GM23338 (cell line): Measurements from ENCODE around the gene PCDHA8. TPM values are rescaled to one million over a fixed set of nuclear protein-coding genes. Genes with fewer than 3 reads are reported as not detected.
A peak's percentile ranks its signal among the peaks of the same experiment; 100 is the strongest.

Source experiments
- ATAC-seq: fragments of 200-7000 bp; cut with Tn5 transposase; 3 replicates; pipeline ENCODE4 v1.9.1; 2020
- DNase-seq: peaks from one replicate; pipeline ENCODE4 v3.0.0-alpha.2; 2015; ENCODE audit warnings: low spot score
- H2AFZ ChIP-seq: fragments of 200-600 bp; sonication (generic); 2 replicates; pipeline ENCODE4 v1.8.0; 2016; ENCODE audit warnings: antibody characterized with exemption, mild to moderate bottlenecking, moderate library complexity
- H3F3A ChIP-seq: fragments of 200-600 bp; sonication (generic); replicated peaks from 2 replicates; pipeline ENCODE4 v1.8.0; 2017; ENCODE audit warnings: antibody characterized with exemption, mixed run types, low read depth
- H3K27ac ChIP-seq: fragments of 200-600 bp; sonication (generic); 2 replicates; pipeline ENCODE4 v1.6.1; 2016; ENCODE audit warnings: low read depth
- H3K27me3 ChIP-seq: fragments of 200-600 bp; sonication (generic); 2 replicates; pipeline ENCODE4 v1.8.0; 2016; ENCODE audit warnings: mild to moderate bottlenecking, mixed run types, moderate library complexity; ENCODE audit not compliant: insufficient read depth
- H3K36me3 ChIP-seq: fragments of 200-600 bp; sonication (generic); 2 replicates; pipeline ENCODE4 v1.8.0; 2016; ENCODE audit warnings: mild to moderate bottlenecking; ENCODE audit not compliant: insufficient read depth
- H3K4me1 ChIP-seq: fragments of 200-600 bp; sonication (generic); 2 replicates; pipeline ENCODE4 v1.8.0; 2016; ENCODE audit warnings: mild to moderate bottlenecking, moderate library complexity; ENCODE audit not compliant: insufficient read depth
- H3K4me2 ChIP-seq: fragments of 200-600 bp; sonication (generic); 2 replicates; pipeline ENCODE4 v1.7.1; 2017; ENCODE audit warnings: mixed run types
- H3K4me3 ChIP-seq: fragments of 200-600 bp; sonication (generic); 2 replicates; pipeline ENCODE4 v1.6.1; 2016; ENCODE audit warnings: mixed run types
- H3K79me2 ChIP-seq: fragments of 200-600 bp; sonication (generic); replicated peaks from 2 replicates; pipeline ENCODE4 v1.8.0; 2017; ENCODE audit warnings: mild to moderate bottlenecking; ENCODE audit not compliant: insufficient read depth
- H3K9me2 ChIP-seq: fragments of 200-600 bp; sonication (generic); 2 replicates; pipeline ENCODE4 v1.8.0; 2017; ENCODE audit not compliant: insufficient read depth
- H4K20me1 ChIP-seq: fragments of 200-600 bp; sonication (generic); replicated peaks from 2 replicates; pipeline ENCODE4 v1.8.0; 2017; ENCODE audit warnings: mild to moderate bottlenecking; ENCODE audit not compliant: insufficient read depth
- H3K27ac Mint-ChIP-seq: 2 replicates; pipeline ENCODE4 v1.8.0; 2020; ENCODE audit warnings: inconsistent platforms, mild to moderate bottlenecking, moderate library complexity, mixed read lengths
- H3K27me3 Mint-ChIP-seq: 3 replicates; pipeline ENCODE4 v1.8.0; 2022; ENCODE audit warnings: low read depth, mild to moderate bottlenecking, moderate library complexity, mixed read lengths, inconsistent platforms; ENCODE audit not compliant: insufficient read depth, poor library complexity
- H3K36me3 Mint-ChIP-seq: 3 replicates; pipeline ENCODE4 v1.8.0; 2021; ENCODE audit warnings: low read depth, mild to moderate bottlenecking, inconsistent platforms, moderate library complexity, mixed read lengths
- H3K4me1 Mint-ChIP-seq: 3 replicates; pipeline ENCODE4 v1.8.0; 2020; ENCODE audit warnings: mild to moderate bottlenecking, inconsistent platforms, mixed read lengths
- H3K4me3 Mint-ChIP-seq: 3 replicates; pipeline ENCODE4 v1.8.0; 2021; ENCODE audit warnings: moderate library complexity, mild to moderate bottlenecking, inconsistent platforms, mixed read lengths
- H3K9me3 Mint-ChIP-seq: 3 replicates; pipeline ENCODE4 v1.8.0; 2020; ENCODE audit warnings: moderate library complexity, mild to moderate bottlenecking, inconsistent platforms, mixed read lengths
- CTCF ChIP-seq, 2 experiments: fragments of 200-600 bp in 1 of 2; sonication (generic) in 1 of 2; conservative IDR thresholded peaks; 2 replicates each; pipeline versions ENCODE4 v1.5.1 to v1.6.1; 2016 to 2017; ENCODE audit warnings: antibody characterized with exemption in 2 of 2, low read depth in 2 of 2, mild to moderate bottlenecking in 2 of 2, moderate library complexity in 1 of 2
- NANOG ChIP-seq: IDR thresholded peaks from 2 replicates; pipeline ENCODE4 v1.6.1; 2016; ENCODE audit warnings: antibody characterized with exemption, borderline replicate concordance
- REST ChIP-seq: IDR thresholded peaks from one replicate; pipeline ENCODE4 v1.6.1; 2018; ENCODE audit warnings: antibody characterized with exemption; ENCODE audit not compliant: unreplicated experiment
- polyA plus RNA-seq: library from polyadenylated mRNA; unstranded; fragments of >200 nt; fragmentation: Nextera tagmentation; extraction: Ambion mirVana; gene quantifications from 2 replicates; pipeline ENCODE4 v1.2.1, GENCODE V29; 2016
- total RNA-seq: library from RNA; depleted of rRNA; stranded (reverse); fragments of >200 nt; shearing (Covaris generic); gene quantifications from 2 replicates; pipeline ENCODE4 v1.2.3, GENCODE V29; 2014

PCDHA8 gene
- total and polyA plus RNA-seq, 2 experiments from 2014 or later = 0.86 to 3.1 TPM

GRCh38 chr5:140881889-140882590 lies 41.1 kb downstream of the PCDHA8 start, which contains the start of gene PCDHA13:
TSS of gene PCDHA13 (plus strand) at chr5:140882124. CDS start at chr5:140882269, 145 bp downstream.
- Mint-ChIP-seq H3K27me3 (no peaks in the 10 kb centered on the region), H3K9me3 (no peaks in the 10 kb centered on the region), H3K4me1 (no peaks in the 10 kb centered on the region), H3K27ac (peak within 1 kb of the TSS; percentile 45; the same call in 1 of the 2 replicates), H3K4me3 (peak within 1 kb of the TSS; percentile 67), H3K36me3 (peaks cover 7% of the 10 kb centered on the region; the same call in 2 of the 3 replicates)
- Histone ChIP-seq H3K4me3 (peak within 1 kb of the TSS; percentile 51), H3K27me3 (no peaks in the 10 kb centered on the region), H3K4me1 (no peaks in the 10 kb centered on the region), H2AFZ (peak within 1 kb of the TSS; percentile 38; the same call in 1 of the 2 replicates), H3F3A (no peaks in the 10 kb centered on the region; the same call in 1 of the 2 replicates), H3K79me2 (peaks cover 18% of the 10 kb centered on the region), H3K27ac (no peak within 1 kb of the TSS), H3K4me2 (peak within 1 kb of the TSS; percentile 72), H4K20me1 (peaks cover 9% of the 10 kb centered on the region; the same call in 1 of the 2 replicates), H3K9me2 (no peaks in the 10 kb centered on the region), H3K36me3 (no peaks in the 10 kb centered on the region)
- peak; percentile 38 for ATAC-seq
- TF ChIP-seq NANOG (no peak), CTCF (conservative IDR thresholded peaks at IDR 0.05; ENCODE audit: low read depth in 2 of 2) (peak; percentile 57 to 67)
- DNase-seq = peak; percentile 66

- H3K4me3 ChIP-seq = peak overlapping the region; percentile 51
- H3K36me3 ChIP-seq = no peaks in the 10 kb centered on the region
- no peak overlapping the region for H3K27ac ChIP-seq
- no peaks in the 10 kb centered on the region for H3K4me1 ChIP-seq
- Mint-ChIP-seq H3K36me3 (peaks cover 7% of the 10 kb centered on the region; the same call in 2 of the 3 replicates), H3K4me1 (no peaks in the 10 kb centered on the region), H3K27me3 (no peaks in the 10 kb centered on the region), H3K27ac (no peak overlapping the region), H3K9me3 (no peaks in the 10 kb centered on the region), H3K4me3 (peak overlapping the region; percentile 67)
- H3F3A ChIP-seq = no peaks in the 10 kb centered on the region; the same call in 1 of the 2 replicates
- peak; percentile 90 for DNase-seq
- ATAC-seq = peak; percentile 88
- peak overlapping the region; percentile 72 for H3K4me2 ChIP-seq
- H2AFZ ChIP-seq = no peak overlapping the region; the same call in 1 of the 2 replicates
- peaks cover 18% of the 10 kb centered on the region for H3K79me2 ChIP-seq
- H4K20me1 ChIP-seq = peaks cover 9% of the 10 kb centered on the region; the same call in 1 of the 2 replicates
- TF ChIP-seq REST = no peak
- TF ChIP-seq CTCF (conservative IDR thresholded peaks at IDR 0.05; ENCODE audit: low read depth in 2 of 2) = peak; percentile 76 to 87
- no peaks in the 10 kb centered on the region for H3K9me2 ChIP-seq
- no peaks in the 10 kb centered on the region for H3K27me3 ChIP-seq
Observed at GRCh38 chr5:140882591-140882899, 41.6 kb downstream of the PCDHA8 start.
